Thoracic aorta (tissue), 2 donors: ENCODE measurements around the gene IER3IP1. TPM values are rescaled to one million over a fixed set of nuclear protein-coding genes. Genes with fewer than 3 reads are reported as not detected.
A peak's percentile ranks its signal among the peaks of the same experiment; 100 is the strongest.

Source experiments
- ATAC-seq: fragments of 150-250 bp; one replicate; pipeline ENCODE4 v1.8.0; 2017; ENCODE audit warnings: low read depth; ENCODE audit not compliant: insufficient number of reproducible peaks, low FRiP score
- DNase-seq: peaks from one replicate; pipeline ENCODE4 v3.0.0-alpha.2; 2020; ENCODE audit warnings: low spot score
- H3K27ac ChIP-seq, 2 donors: fragments of 200-600 bp; sonication (generic); 1 replicate in 1 of 2; 2 replicates in 1 of 2; pipeline ENCODE4 v1.5.1; 2016; ENCODE audit warnings: mild to moderate bottlenecking in 2 of 2, moderate library complexity in 2 of 2
- H3K27me3 ChIP-seq: fragments of 200-600 bp; sonication (generic); replicated peaks from 2 replicates; pipeline ENCODE4 v1.6.0; 2016; ENCODE audit warnings: mild to moderate bottlenecking; ENCODE audit not compliant: insufficient read depth
- H3K36me3 ChIP-seq: fragments of 200-600 bp; sonication (generic); one replicate; pipeline ENCODE4 v1.5.1; 2016
- H3K4me1 ChIP-seq, 2 donors: fragments of 200-600 bp; sonication (generic); 1 replicate in 1 of 2; 2 replicates in 1 of 2; pipeline versions ENCODE4 v1.5.1 to v1.6.0; 2016; ENCODE audit warnings: low read depth in 2 of 2, mild to moderate bottlenecking in 1 of 2; ENCODE audit not compliant: control insufficient read depth in 1 of 2
- H3K4me3 ChIP-seq: fragments of 200-600 bp; sonication (generic); 2 replicates; pipeline ENCODE4 v1.5.1; 2016; ENCODE audit warnings: mild to moderate bottlenecking
- H3K9me3 ChIP-seq: fragments of 200-600 bp; sonication (generic); 2 replicates; pipeline ENCODE4 v1.5.1; 2016
- total RNA-seq, 2 donors: library from RNA; depleted of rRNA; stranded (reverse); fragments of >200 nt; gene quantifications; one replicate each; pipeline versions ENCODE4 v1.1.0 to v1.2.3, GENCODE V29; 2016
- TF ChIP-seq, protein P1 (sequence below): fragments of 200-600 bp; sonication (generic); IDR thresholded peaks from one replicate; pipeline ENCODE4 v1.5.1; 2019; ENCODE audit warnings: antibody characterized with exemption

Gene IER3IP1, protein sequence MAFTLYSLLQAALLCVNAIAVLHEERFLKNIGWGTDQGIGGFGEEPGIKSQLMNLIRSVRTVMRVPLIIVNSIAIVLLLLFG
- 10 to 100 TPM in 1 of 2 donors, 1 to 10 TPM in 1; 9.1 to 10.3 TPM for total RNA-seq

DNA sequence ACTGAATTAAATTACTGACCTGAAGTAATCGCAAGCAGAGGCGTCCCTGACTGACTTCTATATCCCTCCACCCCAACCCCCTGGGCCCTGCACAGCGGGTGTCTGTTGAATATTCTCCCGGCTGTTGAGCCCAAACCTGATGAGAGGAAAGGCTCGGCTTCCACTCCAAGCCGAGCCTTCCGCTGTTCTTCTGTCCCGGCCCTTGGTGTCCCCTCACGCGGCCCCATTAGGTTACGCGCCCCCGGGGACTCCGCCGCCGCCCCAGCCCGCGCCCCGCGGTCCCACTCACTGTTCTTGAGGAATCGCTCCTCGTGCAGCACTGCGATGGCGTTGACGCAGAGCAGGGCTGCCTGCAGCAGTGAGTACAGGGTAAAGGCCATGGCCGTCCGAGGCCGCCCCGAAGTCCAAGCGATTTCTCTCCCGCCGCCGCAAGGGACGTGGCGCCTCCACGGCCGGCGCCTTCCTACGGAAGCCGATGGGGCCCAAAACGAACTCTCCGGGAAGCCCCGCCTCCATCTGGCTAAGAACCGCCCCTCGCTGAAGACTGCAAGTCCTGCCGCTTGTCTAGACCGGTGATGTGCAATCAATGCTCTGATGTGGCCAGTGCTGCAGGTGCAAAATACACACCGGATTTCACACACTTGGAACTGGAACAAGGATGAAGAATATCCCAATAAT is at the start of gene IER3IP1:
Gene IER3IP1 (minus strand): TSS at position 467 of the 678 bp plus-strand sequence. CDS start 87 bp downstream, at position 380.
- peak within 1 kb of the TSS; percentile 66 to 70 for H3K27ac ChIP-seq
- no peaks in the 10 kb centered on the region for H3K9me3 ChIP-seq
- H3K27me3 ChIP-seq, result no peaks in the 10 kb centered on the region
- DNase-seq, result peak; percentile 62
- peak within 1 kb of the TSS; percentile 96 for H3K4me3 ChIP-seq
- no peaks in the 10 kb centered on the region for H3K36me3 ChIP-seq
- ATAC-seq, result peak; percentile 92
- peaks cover 17 to 26% of the 10 kb centered on the region in 2 donors for H3K4me1 ChIP-seq
- TF ChIP-seq, protein P1, sequence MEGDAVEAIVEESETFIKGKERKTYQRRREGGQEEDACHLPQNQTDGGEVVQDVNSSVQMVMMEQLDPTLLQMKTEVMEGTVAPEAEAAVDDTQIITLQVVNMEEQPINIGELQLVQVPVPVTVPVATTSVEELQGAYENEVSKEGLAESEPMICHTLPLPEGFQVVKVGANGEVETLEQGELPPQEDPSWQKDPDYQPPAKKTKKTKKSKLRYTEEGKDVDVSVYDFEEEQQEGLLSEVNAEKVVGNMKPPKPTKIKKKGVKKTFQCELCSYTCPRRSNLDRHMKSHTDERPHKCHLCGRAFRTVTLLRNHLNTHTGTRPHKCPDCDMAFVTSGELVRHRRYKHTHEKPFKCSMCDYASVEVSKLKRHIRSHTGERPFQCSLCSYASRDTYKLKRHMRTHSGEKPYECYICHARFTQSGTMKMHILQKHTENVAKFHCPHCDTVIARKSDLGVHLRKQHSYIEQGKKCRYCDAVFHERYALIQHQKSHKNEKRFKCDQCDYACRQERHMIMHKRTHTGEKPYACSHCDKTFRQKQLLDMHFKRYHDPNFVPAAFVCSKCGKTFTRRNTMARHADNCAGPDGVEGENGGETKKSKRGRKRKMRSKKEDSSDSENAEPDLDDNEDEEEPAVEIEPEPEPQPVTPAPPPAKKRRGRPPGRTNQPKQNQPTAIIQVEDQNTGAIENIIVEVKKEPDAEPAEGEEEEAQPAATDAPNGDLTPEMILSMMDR, result no peak

DNA sequence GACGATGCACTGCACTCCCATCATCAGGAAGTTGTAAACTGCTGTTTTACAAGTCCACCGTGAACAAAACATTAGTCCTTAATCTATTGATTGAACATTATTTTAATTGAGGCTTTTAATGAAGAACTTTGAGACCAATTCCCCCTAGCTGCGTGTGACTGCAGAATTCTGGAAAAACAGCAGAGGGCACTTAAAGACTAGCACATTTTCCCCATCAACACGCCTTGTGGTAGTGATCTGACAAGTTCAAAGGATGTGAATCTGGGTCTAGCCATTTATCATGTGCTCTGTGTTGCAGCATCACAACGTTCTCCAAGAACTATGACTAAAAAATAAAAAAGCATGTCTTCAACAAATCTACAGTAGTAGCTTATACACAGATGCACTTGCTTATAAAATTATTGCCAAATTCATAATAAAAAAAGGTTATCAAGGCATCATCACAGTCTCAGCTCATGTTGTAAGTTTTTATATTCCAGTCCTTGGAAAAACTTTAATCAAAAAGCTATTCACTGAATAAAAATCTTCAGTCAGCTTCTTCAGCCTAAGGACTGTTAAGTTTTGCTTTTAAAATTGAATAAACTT is 39.5 kb upstream of the IER3IP1 start:
- no peak for ATAC-seq
- H3K4me3 ChIP-seq, result no peak overlapping the region
- TF ChIP-seq, protein P1, result no peak
- no peaks in the 10 kb centered on the region for H3K9me3 ChIP-seq
- H3K36me3 ChIP-seq, result no peaks in the 10 kb centered on the region
- H3K4me1 ChIP-seq, result no peaks in the 10 kb centered on the region
- DNase-seq, result no peak
- H3K27me3 ChIP-seq, result peaks cover 8% of the 10 kb centered on the region
- H3K27ac ChIP-seq, result no peak overlapping the region

DNA sequence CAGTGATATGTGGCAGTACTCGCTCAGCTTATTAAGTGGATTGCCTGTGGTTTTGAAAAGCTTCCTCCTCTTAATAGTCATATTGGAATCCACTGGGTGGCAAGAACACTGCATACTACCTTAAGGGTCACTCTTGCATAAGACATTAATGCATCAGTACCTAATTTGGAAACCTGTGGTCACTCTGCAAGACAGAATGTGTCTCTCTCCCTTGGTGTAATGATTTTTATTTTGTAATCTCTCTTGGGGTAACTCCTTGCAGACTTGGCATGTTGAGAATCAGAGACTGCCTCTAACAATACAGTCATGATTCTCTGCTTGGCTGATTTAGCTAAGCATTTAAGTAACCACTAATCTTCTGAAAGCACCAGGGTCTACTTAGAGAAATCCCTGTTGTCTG is 33.0 kb upstream of the IER3IP1 start:
- Histone ChIP-seq H3K9me3 (no peaks in the 10 kb centered on the region), H3K36me3 (no peaks in the 10 kb centered on the region), H3K4me3 (no peak overlapping the region), H3K4me1 (no peaks in the 10 kb centered on the region), H3K27ac (no peak overlapping the region), H3K27me3 (no peaks in the 10 kb centered on the region)
- TF ChIP-seq, protein P1, result no peak
- DNase-seq (no peak), ATAC-seq (no peak)

DNA sequence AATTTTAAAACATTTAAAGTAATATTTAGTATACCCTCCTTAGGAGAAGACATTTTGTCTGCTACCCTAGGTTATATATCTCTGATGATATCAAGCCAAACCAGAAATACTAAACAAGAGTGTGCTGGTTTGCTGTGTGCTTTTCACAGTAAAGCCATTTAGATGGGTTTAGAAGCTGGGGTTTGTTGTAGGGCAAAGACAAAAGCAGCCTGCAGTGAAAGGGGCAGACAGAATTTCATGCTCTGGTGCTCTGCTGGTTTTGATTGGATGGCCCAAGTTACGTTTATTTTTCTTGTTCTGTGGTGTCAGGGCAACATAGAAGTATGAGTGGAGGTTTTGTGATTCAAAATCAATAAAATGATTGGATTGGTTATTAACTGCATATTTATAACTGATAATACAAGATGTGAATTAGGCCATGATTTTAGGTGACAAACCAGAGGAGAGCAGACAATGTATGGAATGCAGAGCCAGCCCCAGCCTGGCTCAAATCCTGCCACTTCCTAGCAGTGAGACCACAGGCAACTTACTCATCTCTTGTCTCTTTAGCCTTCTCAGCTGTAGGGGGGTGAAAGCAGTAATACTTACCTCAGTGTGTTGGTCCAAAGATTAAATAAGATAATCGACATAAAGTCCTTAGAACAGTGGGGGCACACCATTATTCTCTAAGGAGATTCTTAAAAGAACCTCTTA is 30.9 kb upstream of the IER3IP1 start:
- H3K4me1 ChIP-seq, result no peaks in the 10 kb centered on the region
- H3K27ac ChIP-seq, result no peak overlapping the region
- no peak for DNase-seq
- no peak for ATAC-seq
- TF ChIP-seq, protein P1, result no peak
- no peaks in the 10 kb centered on the region for H3K27me3 ChIP-seq
- no peaks in the 10 kb centered on the region for H3K36me3 ChIP-seq
- no peak overlapping the region for H3K4me3 ChIP-seq
- no peaks in the 10 kb centered on the region for H3K9me3 ChIP-seq

DNA sequence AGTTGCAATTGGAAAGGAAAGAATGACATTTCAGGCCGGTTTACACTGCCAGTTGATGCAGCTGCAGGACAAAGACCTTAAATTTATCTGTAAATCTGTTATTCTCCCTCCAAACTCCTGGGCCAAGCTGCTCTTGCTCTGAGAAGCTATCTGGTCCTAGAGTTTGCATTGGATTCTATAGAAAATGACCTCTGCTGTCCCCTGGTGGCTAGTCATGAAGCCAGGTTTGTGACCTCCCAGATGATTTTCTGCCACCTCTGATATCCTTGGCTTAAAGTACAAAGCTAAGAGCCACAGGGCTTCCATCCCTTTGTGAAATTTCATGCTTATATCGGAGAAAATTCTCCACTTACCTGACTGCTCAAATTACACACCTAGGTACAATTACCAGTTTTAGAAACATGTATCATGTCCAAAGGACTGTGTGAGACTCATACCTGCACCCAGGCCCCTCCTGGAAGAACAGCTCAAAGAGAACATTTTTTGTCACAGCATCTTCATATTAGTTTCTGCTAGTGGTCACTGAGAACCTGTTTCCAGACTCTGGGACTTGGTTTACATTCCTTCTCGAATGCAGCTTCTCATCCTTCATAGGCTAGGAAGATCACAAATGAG is 28.9 kb upstream of the IER3IP1 start:
- DNase-seq (no peak), ATAC-seq (no peak)

More for the DNA sequence above, 28.9 kb upstream of the IER3IP1 start:
- no peaks in the 10 kb centered on the region for H3K36me3 ChIP-seq
- no peaks in the 10 kb centered on the region for H3K4me1 ChIP-seq
- no peak overlapping the region for H3K27ac ChIP-seq
- H3K4me3 ChIP-seq, result no peak overlapping the region
- H3K9me3 ChIP-seq, result no peaks in the 10 kb centered on the region
- no peaks in the 10 kb centered on the region for H3K27me3 ChIP-seq
- TF ChIP-seq, protein P1, result peak; percentile 70
